ENCODE measurements around the gene ZNF514. TPM values are rescaled to one million over a fixed set of nuclear protein-coding genes. Genes with fewer than 3 reads are reported as not detected.

ZNF514 gene
- total and polyA plus RNA-seq, 10 of the 15 experiments (the other 5 are each of a cell fraction or from before 2014, with no cell fraction given), result 5.1 to 8.7 (median 6.6) TPM

GRCh38 chr2:95121407-95122196, 38.0 kb downstream of the ZNF514 start, which contains the start of gene MRPS5 (continued):
- peak; percentile 49; the same call in 1 of the 2 replicates for TF ChIP-seq ELK1 (IDR thresholded peaks at IDR 0.05; ENCODE audit: low read depth, low read length)
- TF ChIP-seq NKRF (conservative IDR thresholded peaks at IDR 0.05), result peak; percentile 63
- peak in 1 of 2 experiments; percentile 82; a peak in 2 of 4 replicates for TF ChIP-seq BHLHE40 (IDR thresholded peaks at IDR 0.05; ENCODE audit: borderline replicate concordance in 1 of 2, low read depth in 2 of 2, low read length in 1 of 2)
- peak; percentile 93 for TF ChIP-seq IRF5 (IDR thresholded peaks at IDR 0.05; ENCODE audit: borderline replicate concordance)
- no peak for TF ChIP-seq MTA2 (IDR thresholded peaks at IDR 0.05; ENCODE audit: low read depth)
- TF ChIP-seq ZBTB33 (IDR thresholded peaks at IDR 0.05), result peak; percentile 84
